Spleen (tissue), 11 donors: ENCODE measurements around the gene EFEMP2. TPM values are rescaled to one million over a fixed set of nuclear protein-coding genes. Genes with fewer than 3 reads are reported as not detected.

Source experiments
- DNase-seq: peaks from one replicate; pipeline ENCODE4 v3.0.0-alpha.2; 2020
- H3K27ac ChIP-seq, 8 donors: fragments of 200-600 bp; sonication (generic) in 7 of 8; 1 replicate in 4 of 8; 2 replicates in 4 of 8; pipeline versions ENCODE4 v1.5.0 to v1.8.0; 2016 to 2021; ENCODE audit warnings: inconsistent platforms in 4 of 8, mild to moderate bottlenecking in 4 of 8, moderate library complexity in 1 of 8
- H3K27me3 ChIP-seq, 7 donors: fragments of 200-600 bp; sonication (generic) in 6 of 7; replicated peaks in 1 of 7; 1 replicate in 4 of 7; 2 replicates in 3 of 7; pipeline versions ENCODE4 v1.5.0 to v1.8.0; 2016 to 2021; ENCODE audit warnings: inconsistent platforms in 3 of 7, mild to moderate bottlenecking in 1 of 7
- H3K36me3 ChIP-seq, 6 donors: fragments of 200-600 bp; sonication (generic) in 5 of 6; 1 replicate in 4 of 6; 2 replicates in 2 of 6; pipeline versions ENCODE4 v1.5.0 to v1.8.0; 2016 to 2021; ENCODE audit warnings: inconsistent platforms in 2 of 6
- H3K4me1 ChIP-seq, 6 donors: fragments of 200-600 bp; sonication (generic) in 5 of 6; 1 replicate in 3 of 6; 2 replicates in 3 of 6; pipeline versions ENCODE4 v1.5.0 to v1.8.0; 2016 to 2021; ENCODE audit warnings: inconsistent platforms in 3 of 6
- H3K4me3 ChIP-seq, 8 donors: fragments of 200-600 bp; sonication (generic) in 7 of 8; 1 replicate in 4 of 8; 2 replicates in 4 of 8; pipeline versions ENCODE4 v1.5.0 to v1.8.0; 2016 to 2021; ENCODE audit warnings: inconsistent platforms in 4 of 8, mild to moderate bottlenecking in 4 of 8, moderate library complexity in 2 of 8
- H3K9me3 ChIP-seq, 8 donors: fragments of 200-600 bp; sonication (generic) in 7 of 8; 1 replicate in 4 of 8; 2 replicates in 4 of 8; pipeline versions ENCODE4 v1.5.0 to v1.8.0; 2016 to 2021; ENCODE audit warnings: inconsistent platforms in 4 of 8
- POLR2A ChIP-seq, 3 donors: fragments of 450-650 bp; IDR thresholded peaks; one replicate each; pipeline ENCODE4 v1.5.1; 2017; ENCODE audit warnings: antibody characterized with exemption in 3 of 3, mild to moderate bottlenecking in 1 of 3
- POLR2AphosphoS5 ChIP-seq, 3 donors: sonication (generic); formaldehyde crosslinking; IDR thresholded peaks; one replicate each; pipeline ENCODE4 v1.5.1; 2017; ENCODE audit warnings: antibody characterized with exemption in 3 of 3
- WGBS, 5 donors: extraction: QIAGEN DNeasy Blood & Tissue Kit in 3 of 5; methylation state at CpG; one replicate each; pipeline versions ENCODE4 v1.1.5 to v1.1.7; 2013 to 2018; 5-methylcytosine and 5-hydroxymethylcytosine counted together
- intact Hi-C: fragments of 100-400 bp; cut with DNase I; formaldehyde crosslinking; loops from one replicate; pipeline ENCODE4 v1.15.0; 2023; ENCODE audit warnings: low total_unique reads
- polyA plus RNA-seq, 3 donors: library from polyadenylated mRNA; stranded (reverse); fragments of 200-250 nt; gene quantifications; one replicate each; pipeline ENCODE4 v1.2.1, GENCODE V29; 2013
- total RNA-seq, 7 donors: library from RNA; depleted of rRNA in 3 of 7; stranded (reverse); fragments of >200 nt in 3 of 7; fragmentation: NEBNext Ultra II Directional in 4 of 7; extraction: Animal tissue kit (Norgen Biotek cat#: 25700) in 4 of 7; gene quantifications; one replicate each; pipeline versions ENCODE4 v1.1.0 to v1.2.1, GENCODE V29; 2016 to 2021
- TF ChIP-seq, protein P1 (sequence below), 11 experiments: fragments of 200-600 bp in 7 of 11; fragments of 450-650 bp in 4 of 11; sonication (generic) in 4 of 11; IDR thresholded peaks in 8 of 11; conservative IDR thresholded peaks in 3 of 11; 1 replicate in 7 of 11; 2 replicates in 4 of 11; pipeline versions ENCODE4 v1.4.0 to v1.8.0; 2016 to 2021; ENCODE audit warnings: antibody characterized with exemption in 11 of 11, inconsistent platforms in 4 of 11, mild to moderate bottlenecking in 1 of 11
- donor health status: healthy with polysubstance abuse.
- donor health status: DM: no; HTN: no; CAD: no; lungs with moderate emphysema.
- donor health status: DM: no; HTN: no; CAD: no.
- donor health status: Bipolar disorder and iron deficiency.
- donor health status: healthy.
- donor health status: DM: no; HTN: no; CAD: no.
- donor health status: DM: yes; HTN: yes; CAD: no.

The EFEMP2 gene
- total and polyA plus RNA-seq, 10 donors: 21.0 to 53.5 (median 38.2) TPM

DNA sequence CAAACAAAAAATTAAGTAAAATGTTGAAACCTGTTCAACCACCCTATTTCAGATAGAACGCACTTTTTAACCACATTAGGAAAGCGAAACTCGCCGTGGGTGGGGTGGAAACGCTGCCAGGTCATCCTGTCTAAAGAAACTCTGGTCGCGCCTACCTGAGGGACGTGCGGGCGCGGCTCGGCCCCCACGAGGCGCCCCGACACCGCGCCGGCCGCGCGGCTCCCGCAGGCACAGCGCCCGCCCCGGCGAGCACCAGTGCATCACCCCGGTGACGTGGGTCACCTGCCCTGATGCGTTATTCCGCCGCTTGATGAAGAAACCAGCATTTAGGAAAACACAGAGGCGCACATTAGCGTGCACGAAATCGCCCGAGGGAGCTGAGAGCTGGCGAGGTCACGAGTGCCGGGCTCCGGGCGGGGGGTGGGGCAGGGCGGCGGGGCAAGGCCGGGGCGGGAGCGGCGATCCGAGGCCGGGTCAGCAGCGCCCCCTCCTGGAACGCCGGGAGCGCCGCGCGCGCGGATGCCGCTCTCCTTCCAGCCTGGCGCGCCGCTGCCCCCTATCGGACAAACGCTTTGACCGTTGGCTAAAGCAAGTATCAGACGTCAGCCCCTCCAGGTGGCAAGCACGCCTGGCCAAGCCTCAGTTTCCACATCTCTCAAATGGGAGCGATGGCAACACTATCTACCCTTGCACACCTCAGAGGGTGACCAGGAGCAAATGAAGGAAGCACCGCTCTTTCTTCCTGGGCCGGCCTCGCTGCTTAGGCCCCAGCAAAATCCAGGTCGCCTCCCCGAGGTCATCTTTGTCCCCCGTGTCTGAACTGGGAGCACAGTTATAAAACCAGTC is 54.5 kb downstream of the EFEMP2 start:
- peak; percentile 99 for DNase-seq
- TF ChIP-seq, protein P1, sequence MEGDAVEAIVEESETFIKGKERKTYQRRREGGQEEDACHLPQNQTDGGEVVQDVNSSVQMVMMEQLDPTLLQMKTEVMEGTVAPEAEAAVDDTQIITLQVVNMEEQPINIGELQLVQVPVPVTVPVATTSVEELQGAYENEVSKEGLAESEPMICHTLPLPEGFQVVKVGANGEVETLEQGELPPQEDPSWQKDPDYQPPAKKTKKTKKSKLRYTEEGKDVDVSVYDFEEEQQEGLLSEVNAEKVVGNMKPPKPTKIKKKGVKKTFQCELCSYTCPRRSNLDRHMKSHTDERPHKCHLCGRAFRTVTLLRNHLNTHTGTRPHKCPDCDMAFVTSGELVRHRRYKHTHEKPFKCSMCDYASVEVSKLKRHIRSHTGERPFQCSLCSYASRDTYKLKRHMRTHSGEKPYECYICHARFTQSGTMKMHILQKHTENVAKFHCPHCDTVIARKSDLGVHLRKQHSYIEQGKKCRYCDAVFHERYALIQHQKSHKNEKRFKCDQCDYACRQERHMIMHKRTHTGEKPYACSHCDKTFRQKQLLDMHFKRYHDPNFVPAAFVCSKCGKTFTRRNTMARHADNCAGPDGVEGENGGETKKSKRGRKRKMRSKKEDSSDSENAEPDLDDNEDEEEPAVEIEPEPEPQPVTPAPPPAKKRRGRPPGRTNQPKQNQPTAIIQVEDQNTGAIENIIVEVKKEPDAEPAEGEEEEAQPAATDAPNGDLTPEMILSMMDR (IDR thresholded peaks at IDR 0.05 in 8 of 11, conservative IDR thresholded peaks at IDR 0.05 in 3 of 11): peak; percentile 89 to 100 (median 100)
- peak; percentile 70 to 85 (median 75) for TF ChIP-seq POLR2AphosphoS5 (IDR thresholded peaks at IDR 0.05)
- TF ChIP-seq POLR2A (IDR thresholded peaks at IDR 0.05): no peak
- Histone ChIP-seq H3K4me3 (peak overlapping the region; percentile 43 to 91 (median 66)), H3K9me3 (no peaks in the 10 kb centered on the region), H3K36me3 (peaks cover 0 to 10% (median 0%) of the 10 kb centered on the region in 6 donors), H3K27ac (peak overlapping the region; percentile 69 to 91 (median 85)), H3K4me1 (peaks cover 4 to 31% (median 21%) of the 10 kb centered on the region in 6 donors), H3K27me3 (no peaks in the 10 kb centered on the region)
- intact Hi-C loops: loop anchor here (5.0 to 10.0 kb wide), 3 partner anchors 46 to 191 kb away; partner anchors contain the start of gene KAT5
- WGBS, 5 donors: 5 to 24% (median 6%) methylated on average over 21 to 74 of the region's 74 CpGs

DNA sequence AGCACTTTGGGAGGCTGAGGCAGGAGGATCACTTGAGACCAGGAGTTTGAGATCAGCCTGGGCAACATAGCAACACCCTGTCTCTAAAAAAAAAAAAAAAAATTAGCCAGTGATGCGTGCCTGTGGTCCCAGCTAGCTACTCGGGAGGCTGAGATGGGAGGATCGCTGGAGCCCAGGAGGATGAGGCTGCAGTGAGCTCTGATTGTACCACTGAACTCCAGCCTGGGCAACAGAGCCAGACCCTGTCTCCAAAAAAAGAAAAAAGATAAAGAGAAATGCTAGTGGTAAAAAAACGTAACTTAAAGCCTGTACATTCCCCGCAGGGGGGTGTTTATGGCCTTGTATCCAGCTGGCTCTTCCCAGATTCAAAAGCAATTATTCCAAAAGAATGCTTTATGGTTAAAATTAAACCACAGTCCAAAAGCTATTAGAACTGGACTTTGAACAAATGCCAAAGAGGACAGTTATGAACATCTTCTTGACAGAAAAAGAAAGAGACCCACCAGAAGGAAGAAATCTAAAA is 55.2 kb downstream of the EFEMP2 start:
- Histone ChIP-seq H3K36me3 (peaks cover 0 to 10% (median 0%) of the 10 kb centered on the region in 6 donors), H3K27ac (peak overlapping the region; percentile 69 to 91 (median 85)), H3K4me1 (peaks cover 4 to 33% (median 21%) of the 10 kb centered on the region in 6 donors), H3K9me3 (no peaks in the 10 kb centered on the region), H3K4me3 (peak overlapping the region; percentile 43 to 91 (median 66)), H3K27me3 (no peaks in the 10 kb centered on the region)
- intact Hi-C loops: loop anchor here (5.0 to 10.0 kb wide), 3 partner anchors 45 to 190 kb away; partner anchors contain the start of gene KAT5
- WGBS, 5 donors: 63 to 77% (median 71%) methylated on average over 5 of the region's 5 CpGs
- no peak for DNase-seq
- no peak for TF ChIP-seq POLR2AphosphoS5 (IDR thresholded peaks at IDR 0.05)
- TF ChIP-seq, protein P1 (IDR thresholded peaks at IDR 0.05 in 8 of 11, conservative IDR thresholded peaks at IDR 0.05 in 3 of 11): no peak
- TF ChIP-seq POLR2A (IDR thresholded peaks at IDR 0.05): no peak

DNA sequence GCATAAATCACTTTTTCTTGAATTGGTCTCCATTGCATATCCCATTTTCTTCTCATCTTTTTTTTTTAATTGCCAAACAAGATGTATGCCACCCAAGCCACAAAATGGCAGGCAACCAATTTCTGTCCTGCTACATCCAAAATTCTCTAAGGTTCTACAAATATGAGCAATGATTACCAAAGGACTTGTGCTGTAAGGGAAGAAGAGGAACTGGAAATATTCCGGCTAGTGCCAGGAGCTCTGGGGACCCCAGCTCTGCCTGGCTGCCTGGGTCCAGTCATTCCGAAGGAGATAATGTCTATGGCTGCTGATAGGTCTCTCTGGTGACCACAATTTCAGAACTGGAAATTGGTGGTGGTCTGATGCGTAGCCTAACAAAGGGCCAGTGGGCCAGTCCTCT is 55.9 kb downstream of the EFEMP2 start:
- Histone ChIP-seq H3K9me3 (no peaks in the 10 kb centered on the region), H3K4me3 (peak overlapping the region in 1 of 8 donors; percentile 91), H3K27me3 (no peaks in the 10 kb centered on the region), H3K4me1 (peaks cover 4 to 39% (median 23%) of the 10 kb centered on the region in 6 donors), H3K36me3 (peaks cover 0 to 10% (median 0%) of the 10 kb centered on the region in 6 donors), H3K27ac (no peak overlapping the region)
- TF ChIP-seq POLR2AphosphoS5 (IDR thresholded peaks at IDR 0.05) (no peak), POLR2A (IDR thresholded peaks at IDR 0.05) (no peak)
- TF ChIP-seq, protein P1 (IDR thresholded peaks at IDR 0.05 in 8 of 11, conservative IDR thresholded peaks at IDR 0.05 in 3 of 11): no peak
- no peak for DNase-seq
- WGBS, 5 donors: 76 to 95% (median 89%) methylated on average over 3 of the region's 3 CpGs
- intact Hi-C loops: loop anchor here (5.0 to 10.0 kb wide), 3 partner anchors 44 to 189 kb away; partner anchors contain the start of gene KAT5

Other genes with a start within 250 kb of the EFEMP2 start
- 100 to 1,000 TPM; 167 to 308 (median 255) TPM for gene SIPA1, start 234.7 kb downstream of the EFEMP2 start, total RNA-seq
- gene SIPA1, start 234.7 kb downstream of the EFEMP2 start, polyA plus RNA-seq: 100 to 1,000 TPM; 269 to 423 (median 327) TPM
- gene RELA, start 209.9 kb downstream of the EFEMP2 start, total RNA-seq: 100 to 1,000 TPM in 1 of 7 donors, 10 to 100 TPM in 6; 68.2 to 115 (median 85.3) TPM
- 10 to 100 TPM; 25.8 to 43.0 (median 25.9) TPM for gene RELA, start 209.9 kb downstream of the EFEMP2 start, polyA plus RNA-seq
- gene KAT5, start 160.5 kb downstream of the EFEMP2 start, total RNA-seq: 10 to 100 TPM; 55.0 to 85.8 (median 63.6) TPM
- 100 to 1,000 TPM in 1 of 3 donors, 10 to 100 TPM in 2; 55.3 to 103 (median 72.4) TPM for gene KAT5, start 160.5 kb downstream of the EFEMP2 start, polyA plus RNA-seq
- gene RNASEH2C, start 152.0 kb downstream of the EFEMP2 start, total RNA-seq: 100 to 1,000 TPM in 2 of 7 donors, 10 to 100 TPM in 5; 51.0 to 141 (median 54.4) TPM
- 100 to 1,000 TPM in 2 of 3 donors, 10 to 100 TPM in 1; 56.3 to 124 (median 112) TPM for gene RNASEH2C, start 152.0 kb downstream of the EFEMP2 start, polyA plus RNA-seq
- gene AP5B1, start 91.8 kb downstream of the EFEMP2 start, total RNA-seq: 10 to 100 TPM; 28.9 to 58.9 (median 33.1) TPM
- gene AP5B1, start 91.8 kb downstream of the EFEMP2 start, polyA plus RNA-seq: 10 to 100 TPM in 1 of 3 donors, 1 to 10 TPM in 2; 2.8 to 12.6 (median 3.3) TPM
- gene OVOL1, start 85.7 kb downstream of the EFEMP2 start, total RNA-seq: under 1 TPM in 2 of 7 donors, not detected in 5; 0.14 to 0.47 TPM
- under 1 TPM in 2 of 3 donors, not detected in 1; 0.03 to 0.06 TPM for gene OVOL1, start 85.7 kb downstream of the EFEMP2 start, polyA plus RNA-seq
- gene SNX32, start 38.8 kb downstream of the EFEMP2 start, total RNA-seq: 1 to 10 TPM in 2 of 7 donors, under 1 TPM in 3, not detected in 2; 0.22 to 1.2 (median 0.77) TPM
- 1 to 10 TPM in 1 of 3 donors, under 1 TPM in 2; 0.45 to 1.5 (median 0.89) TPM for gene SNX32, start 38.8 kb downstream of the EFEMP2 start, polyA plus RNA-seq
- gene CFL1, start 14.6 kb downstream of the EFEMP2 start, total RNA-seq: 1,000 to 10,000 TPM in 2 of 7 donors, 100 to 1,000 TPM in 5; 666 to 1,219 (median 868) TPM
- 100 to 1,000 TPM; 562 to 869 (median 862) TPM for gene CFL1, start 14.6 kb downstream of the EFEMP2 start, polyA plus RNA-seq
- 10 to 100 TPM; 54.8 to 77.3 (median 65.5) TPM for gene MUS81, start 12.4 kb downstream of the EFEMP2 start, total RNA-seq
- gene MUS81, start 12.4 kb downstream of the EFEMP2 start, polyA plus RNA-seq: 10 to 100 TPM; 71.2 to 93.5 (median 89.5) TPM
- 10 to 100 TPM; 18.8 to 38.2 (median 29.5) TPM for gene CTSW, start 7.0 kb upstream of the EFEMP2 start, total RNA-seq
- gene CTSW, start 7.0 kb upstream of the EFEMP2 start, polyA plus RNA-seq: 10 to 100 TPM in 2 of 3 donors, 1 to 10 TPM in 1; 5.6 to 13.2 (median 10.8) TPM
- 10 to 100 TPM; 52.3 to 79.0 (median 64.9) TPM for gene FIBP, start 15.7 kb upstream of the EFEMP2 start, total RNA-seq
- 10 to 100 TPM; 61.9 to 66.3 (median 62.3) TPM for gene FIBP, start 15.7 kb upstream of the EFEMP2 start, polyA plus RNA-seq
- 10 to 100 TPM; 38.7 to 61.7 (median 44.4) TPM for gene CCDC85B, start 17.9 kb upstream of the EFEMP2 start, total RNA-seq
- gene CCDC85B, start 17.9 kb upstream of the EFEMP2 start, polyA plus RNA-seq: 100 to 1,000 TPM in 1 of 3 donors, 10 to 100 TPM in 2; 53.9 to 131 (median 96.2) TPM
- 1 to 10 TPM in 6 of 7 donors, under 1 TPM in 1; 0.42 to 5.4 (median 1.6) TPM for gene FOSL1, start 27.6 kb upstream of the EFEMP2 start, total RNA-seq
- 1 to 10 TPM in 2 of 3 donors, under 1 TPM in 1; 0.59 to 1.2 (median 1.2) TPM for gene FOSL1, start 27.6 kb upstream of the EFEMP2 start, polyA plus RNA-seq
- 10 to 100 TPM; 22.0 to 40.9 (median 31.7) TPM for gene C11orf68, start 46.3 kb upstream of the EFEMP2 start, total RNA-seq
- 10 to 100 TPM; 34.3 to 44.9 (median 36.7) TPM for gene C11orf68, start 46.3 kb upstream of the EFEMP2 start, polyA plus RNA-seq
- gene DRAP1, start 46.6 kb upstream of the EFEMP2 start, total RNA-seq: 10 to 100 TPM; 58.3 to 84.2 (median 69.6) TPM
- gene DRAP1, start 46.6 kb upstream of the EFEMP2 start, polyA plus RNA-seq: 100 to 1,000 TPM; 116 to 123 (median 122) TPM
- under 1 TPM in 1 of 7 donors, not detected in 6; 0.24 TPM for gene TSGA10IP, start 72.7 kb upstream of the EFEMP2 start, total RNA-seq
- gene TSGA10IP, start 72.7 kb upstream of the EFEMP2 start, polyA plus RNA-seq: under 1 TPM; 0.06 to 0.24 (median 0.14) TPM
- gene SART1, start 88.9 kb upstream of the EFEMP2 start, total RNA-seq: 10 to 100 TPM; 26.6 to 64.7 (median 54.9) TPM
- gene SART1, start 88.9 kb upstream of the EFEMP2 start, polyA plus RNA-seq: 100 to 1,000 TPM in 2 of 3 donors, 10 to 100 TPM in 1; 80.3 to 117 (median 109) TPM
- gene EIF1AD, start 129.4 kb upstream of the EFEMP2 start, total RNA-seq: 10 to 100 TPM; 24.5 to 39.2 (median 35.5) TPM
- 10 to 100 TPM; 14.3 to 22.0 (median 15.4) TPM for gene EIF1AD, start 129.4 kb upstream of the EFEMP2 start, polyA plus RNA-seq
- 100 to 1,000 TPM in 3 of 7 donors, 10 to 100 TPM in 4; 50.5 to 139 (median 92.9) TPM for gene BANF1, start 129.7 kb upstream of the EFEMP2 start, total RNA-seq
- 100 to 1,000 TPM; 151 to 219 (median 196) TPM for gene BANF1, start 129.7 kb upstream of the EFEMP2 start, polyA plus RNA-seq
- not detected for gene CST6, start 139.2 kb upstream of the EFEMP2 start, total RNA-seq
- gene CST6, start 139.2 kb upstream of the EFEMP2 start, polyA plus RNA-seq: 1 to 10 TPM in 1 of 3 donors, under 1 TPM in 2; 0.76 to 1.4 (median 0.93) TPM
- gene CATSPER1, start 153.7 kb upstream of the EFEMP2 start, total RNA-seq: 1 to 10 TPM in 3 of 7 donors, under 1 TPM in 2, not detected in 2; 0.70 to 1.2 (median 1.1) TPM
- under 1 TPM; 0.30 to 0.51 (median 0.50) TPM for gene CATSPER1, start 153.7 kb upstream of the EFEMP2 start, polyA plus RNA-seq
- gene GAL3ST3, start 176.4 kb upstream of the EFEMP2 start, total RNA-seq: not detected
- gene GAL3ST3, start 176.4 kb upstream of the EFEMP2 start, polyA plus RNA-seq: under 1 TPM; 0.03 to 0.04 (median 0.03) TPM
- gene SF3B2, start 179.6 kb upstream of the EFEMP2 start, total RNA-seq: 100 to 1,000 TPM; 139 to 195 (median 164) TPM
- 100 to 1,000 TPM in 1 of 3 donors, 10 to 100 TPM in 2; 77.5 to 104 (median 89.9) TPM for gene SF3B2, start 179.6 kb upstream of the EFEMP2 start, polyA plus RNA-seq
- gene PACS1, start 197.5 kb upstream of the EFEMP2 start, total RNA-seq: 100 to 1,000 TPM in 5 of 7 donors, 10 to 100 TPM in 2; 65.8 to 126 (median 110) TPM
- gene PACS1, start 197.5 kb upstream of the EFEMP2 start, polyA plus RNA-seq: 10 to 100 TPM; 20.6 to 35.1 (median 20.9) TPM